B cell (primary cell): ENCODE measurements around the gene DGCR2. TPM values are rescaled to one million over a fixed set of nuclear protein-coding genes. Genes with fewer than 3 reads are reported as not detected.

ENCODE experiments used
- ATAC-seq: fragments of 200-7000 bp; cut with Tn5 transposase; one replicate; pipeline ENCODE4 v1.10.0; 2021; ENCODE audit warnings: low read depth, mild to moderate bottlenecking, moderate number of reproducible peaks, moderate library complexity
- CTCF ChIA-PET: fragments of 350-600 bp; sonication (Branson Sonifier 250); formaldehyde crosslinking; loops from one replicate; lab custom pipeline; 2021; ENCODE audit warnings: antibody characterized with exemption, inconsistent platforms; lab: Charles Lee
- POLR2A ChIA-PET: fragments of 350-600 bp; sonication (Branson Sonifier 250); formaldehyde crosslinking; loops from one replicate; lab custom pipeline; 2021; ENCODE audit warnings: antibody characterized with exemption; lab: Charles Lee
- DNase-seq: peaks from one replicate; pipeline ENCODE4 v3.0.0; 2013
- H2AFZ ChIP-seq: 2 replicates; pipeline ENCODE4 v1.6.1; 2012; ENCODE audit warnings: mild to moderate bottlenecking, low read depth, low read length; ENCODE audit not compliant: insufficient read depth, poor library complexity, severe bottlenecking
- H3K27ac ChIP-seq, 2 donors: 1 replicate in 1 of 2; 2 replicates in 1 of 2; pipeline ENCODE4 v1.5.1; 2012 to 2013; ENCODE audit warnings: low read length in 2 of 2, mild to moderate bottlenecking in 2 of 2, moderate library complexity in 1 of 2
- H3K27me3 ChIP-seq, 4 experiments: fragments of 200-600 bp in 1 of 4; sonication (generic) in 1 of 4; replicated peaks in 1 of 4; 1 replicate in 2 of 4; 2 replicates in 2 of 4; pipeline versions ENCODE4 v1.6.1 to v1.7.0; 2013 to 2016; ENCODE audit warnings: low read length in 3 of 4, mild to moderate bottlenecking in 2 of 4, mixed read lengths in 1 of 4, moderate library complexity in 1 of 4; ENCODE audit not compliant: insufficient read depth in 4 of 4, control insufficient read depth in 3 of 4; ENCODE audit errors: control extremely low read depth in 1 of 4
- H3K36me3 ChIP-seq, 2 experiments: replicated peaks in 1 of 2; 1 replicate in 1 of 2; 2 replicates in 1 of 2; pipeline versions ENCODE4 v1.6.1 to v1.7.1; 2013; ENCODE audit warnings: low read length in 1 of 2; ENCODE audit not compliant: insufficient read depth in 2 of 2, control insufficient read depth in 1 of 2; ENCODE audit errors: control extremely low read depth in 1 of 2, extremely low read depth in 1 of 2
- H3K4me1 ChIP-seq, 2 donors: fragments of 200-600 bp in 1 of 2; sonication (generic) in 1 of 2; 1 replicate in 1 of 2; 2 replicates in 1 of 2; pipeline versions ENCODE4 v1.5.1 to v1.6.1; 2013 to 2017; ENCODE audit warnings: low read length in 2 of 2; ENCODE audit not compliant: control insufficient read depth in 2 of 2, insufficient read depth in 2 of 2
- H3K4me2 ChIP-seq: replicated peaks from 2 replicates; pipeline ENCODE3; 2012; ENCODE audit warnings: mild to moderate bottlenecking, low read depth, low read length; ENCODE audit not compliant: poor library complexity, severe bottlenecking
- H3K4me3 ChIP-seq, 5 experiments: fragments of 200-600 bp in 1 of 5; sonication (generic) in 1 of 5; 1 replicate in 3 of 5; 2 replicates in 2 of 5; pipeline versions ENCODE4 v1.5.1 to v1.7.0; 2011 to 2016; ENCODE audit warnings: low read length in 4 of 5, mild to moderate bottlenecking in 4 of 5, low read depth in 2 of 5, control low read depth in 1 of 5, moderate library complexity in 1 of 5; ENCODE audit not compliant: insufficient read depth in 1 of 5; ENCODE audit errors: control extremely low read depth in 1 of 5, extremely low read depth in 1 of 5
- H3K79me2 ChIP-seq: fragments of 200-600 bp; sonication (generic); one replicate; pipeline ENCODE4 v1.6.0; 2016; ENCODE audit warnings: low read length; ENCODE audit not compliant: control insufficient read depth, insufficient read depth
- H3K9ac ChIP-seq: fragments of 200-600 bp; sonication (generic); 2 replicates; pipeline ENCODE4 v1.6.1; 2017; ENCODE audit warnings: mild to moderate bottlenecking, low read length, moderate library complexity
- H3K9me3 ChIP-seq, 3 donors: one replicate each; pipeline versions ENCODE4 v1.6.1 to v1.7.1; 2013; ENCODE audit warnings: low read length in 2 of 3; ENCODE audit not compliant: control insufficient read depth in 2 of 3, insufficient read depth in 1 of 3; ENCODE audit errors: control extremely low read depth in 1 of 3
- H4K20me1 ChIP-seq: 2 replicates; pipeline ENCODE4 v1.6.0; 2012; ENCODE audit warnings: mild to moderate bottlenecking, low read length; ENCODE audit not compliant: insufficient read depth, control insufficient read depth, poor library complexity, severe bottlenecking
- H3K27ac Mint-ChIP-seq: one replicate; pipeline ENCODE4 v1.8.0; 2021; ENCODE audit warnings: mixed read lengths
- H3K27me3 Mint-ChIP-seq: one replicate; pipeline ENCODE4 v1.8.0; 2021; ENCODE audit warnings: mixed read lengths
- H3K4me1 Mint-ChIP-seq: one replicate; pipeline ENCODE4 v1.8.0; 2021; ENCODE audit warnings: mixed read lengths
- H3K4me3 Mint-ChIP-seq: one replicate; pipeline ENCODE4 v1.8.0; 2021; ENCODE audit warnings: mixed read lengths
- H3K9me3 Mint-ChIP-seq: one replicate; pipeline ENCODE4 v1.8.0; 2022; ENCODE audit warnings: mixed read lengths; ENCODE audit not compliant: insufficient read depth
- EZH2 ChIP-seq: IDR thresholded peaks from 2 replicates; pipeline ENCODE4 v1.6.1; 2012; ENCODE audit warnings: borderline replicate concordance, low read depth, mild to moderate bottlenecking, moderate library complexity, low read length; ENCODE audit not compliant: insufficient read depth, poor library complexity, severe bottlenecking
- WGBS: methylation state at CpG from one replicate; pipeline ENCODE4 v1.1.5; 2013; ENCODE audit warnings: missing lambda C conversion rate; ENCODE audit not compliant: insufficient coverage; 5-methylcytosine and 5-hydroxymethylcytosine counted together
- intact Hi-C: fragments of 100-400 bp; cut with micrococcal nuclease; formaldehyde crosslinking; loops from one replicate; pipeline ENCODE4 v1.10.0; 2022
- polyA plus RNA-seq: library from polyadenylated mRNA; depleted of rRNA; stranded (reverse); fragments of >200 nt; gene quantifications from 2 replicates; pipeline ENCODE4 v1.2.3, GENCODE V29; 2012
- total RNA-seq, 2 donors: library from RNA; stranded (reverse); fragments of 120-200 nt in 1 of 2; gene quantifications; 1 replicate in 1 of 2; 2 replicates in 1 of 2; pipeline versions ENCODE4 v1.2.3 to v1.2.4, GENCODE V29; 2013 to 2022
- TF ChIP-seq, protein P1 (sequence below): fragments of 200-600 bp; IDR thresholded peaks from one replicate; pipeline ENCODE4 v1.8.0; 2022; ENCODE audit warnings: antibody characterized with exemption, mild to moderate bottlenecking

The DGCR2 gene
- total and polyA plus RNA-seq, 2 donors (not counting 1 experiment from before 2014, with no cell fraction given): 28.8 to 49.5 TPM

DNA sequence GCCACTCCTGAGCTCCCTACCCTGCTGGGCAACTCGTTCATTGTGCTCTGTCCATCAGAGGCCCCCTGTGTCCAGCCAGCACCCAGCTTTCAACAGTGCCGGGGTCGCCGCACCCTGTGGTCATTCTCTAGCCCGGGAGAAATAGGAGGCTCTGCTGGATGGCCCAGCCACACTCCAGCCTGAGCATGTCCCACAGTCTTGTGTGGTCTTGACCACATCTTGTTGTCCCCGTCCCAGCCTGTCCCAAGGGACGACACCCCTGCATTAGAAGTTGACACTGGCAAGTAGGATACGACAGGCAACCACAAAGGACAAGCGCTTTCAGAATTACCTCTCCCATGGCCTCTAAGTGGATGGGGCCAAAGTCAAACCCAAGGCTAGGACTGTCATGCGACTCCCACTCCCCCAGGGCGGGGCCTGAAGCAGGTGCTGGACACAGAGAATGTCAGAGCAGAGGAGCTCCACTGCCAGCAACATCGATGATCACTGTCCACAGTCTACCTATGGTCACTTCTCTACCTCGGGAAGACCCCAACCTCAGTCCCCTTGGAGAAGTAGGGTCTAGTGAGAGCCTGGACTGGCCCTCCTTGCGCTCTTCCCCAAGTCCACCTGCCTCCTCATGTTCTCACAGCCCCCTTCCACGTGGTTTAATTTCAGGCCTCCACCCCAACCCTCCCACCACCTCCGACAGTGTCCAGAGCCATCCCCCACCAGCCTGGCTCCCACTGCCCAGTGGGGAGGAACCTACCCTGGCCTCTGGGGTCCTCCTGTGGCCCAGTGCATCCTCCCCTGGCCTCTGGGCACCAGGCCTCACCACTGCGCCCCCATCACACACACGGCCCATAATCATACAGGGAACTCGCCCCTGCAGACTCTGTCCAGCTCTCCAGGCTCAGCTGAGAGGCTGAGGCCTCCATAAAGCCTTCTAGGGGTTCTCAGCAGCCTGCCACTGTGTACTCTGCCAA lies 4.4 kb upstream of the DGCR2 start:
- Histone ChIP-seq H4K20me1 (peaks cover 2% of the 10 kb centered on the region), H3K36me3 (no peaks in the 10 kb centered on the region), H3K9me3 (no peaks in the 10 kb centered on the region), H3K79me2 (peaks cover 11% of the 10 kb centered on the region), H3K27ac (no peak overlapping the region), H3K4me3 (no peak overlapping the region), H2AFZ (no peak overlapping the region), H3K27me3 (no peaks in the 10 kb centered on the region), H3K4me1 (peaks cover 6 to 7% of the 10 kb centered on the region in 2 donors), H3K9ac (no peak overlapping the region), H3K4me2 (no peak overlapping the region)
- Mint-ChIP-seq H3K4me3 (no peak overlapping the region), H3K27me3 (no peaks in the 10 kb centered on the region), H3K9me3 (no peaks in the 10 kb centered on the region), H3K27ac (no peak overlapping the region), H3K4me1 (peaks cover 6% of the 10 kb centered on the region)
- no peak for DNase-seq
- intact Hi-C loops: no loop called here
- TF ChIP-seq, protein P1, sequence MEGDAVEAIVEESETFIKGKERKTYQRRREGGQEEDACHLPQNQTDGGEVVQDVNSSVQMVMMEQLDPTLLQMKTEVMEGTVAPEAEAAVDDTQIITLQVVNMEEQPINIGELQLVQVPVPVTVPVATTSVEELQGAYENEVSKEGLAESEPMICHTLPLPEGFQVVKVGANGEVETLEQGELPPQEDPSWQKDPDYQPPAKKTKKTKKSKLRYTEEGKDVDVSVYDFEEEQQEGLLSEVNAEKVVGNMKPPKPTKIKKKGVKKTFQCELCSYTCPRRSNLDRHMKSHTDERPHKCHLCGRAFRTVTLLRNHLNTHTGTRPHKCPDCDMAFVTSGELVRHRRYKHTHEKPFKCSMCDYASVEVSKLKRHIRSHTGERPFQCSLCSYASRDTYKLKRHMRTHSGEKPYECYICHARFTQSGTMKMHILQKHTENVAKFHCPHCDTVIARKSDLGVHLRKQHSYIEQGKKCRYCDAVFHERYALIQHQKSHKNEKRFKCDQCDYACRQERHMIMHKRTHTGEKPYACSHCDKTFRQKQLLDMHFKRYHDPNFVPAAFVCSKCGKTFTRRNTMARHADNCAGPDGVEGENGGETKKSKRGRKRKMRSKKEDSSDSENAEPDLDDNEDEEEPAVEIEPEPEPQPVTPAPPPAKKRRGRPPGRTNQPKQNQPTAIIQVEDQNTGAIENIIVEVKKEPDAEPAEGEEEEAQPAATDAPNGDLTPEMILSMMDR: no peak
- no peak for TF ChIP-seq EZH2
- POLR2A ChIA-PET: no interaction called here
- CTCF ChIA-PET: interaction anchor here (1.0 kb wide), 1 partner anchor 18 kb away, joined by 3 read pairs; the partner anchor contains the start of gene ESS2
- WGBS: 91% methylated on average over 17 of the region's 19 CpGs
- ATAC-seq: no peak
